HCT116 (cell line): ENCODE results near the gene EMC10. TPM values are rescaled to one million over a fixed set of nuclear protein-coding genes. Genes with fewer than 3 reads are reported as not detected.

Experiments used
- ATAC-seq: fragments of 200-7000 bp; cut with Tn5 transposase; 2 replicates; pipeline ENCODE4 v1.9.1; 2020; ENCODE audit warnings: mild to moderate bottlenecking, moderate library complexity
- BruUV-seq: library from RNA; stranded (reverse); fragments of 400-500 nt; replicated peaks from 2 replicates; lab custom pipeline; 2021; lab: Mats Ljungman, UMichigan
- CTCF ChIA-PET: fragments of 300-600 bp; sonication (Branson Sonifier 250); formaldehyde crosslinking; loops from one replicate; lab custom pipeline; 2021; ENCODE audit warnings: antibody characterized with exemption; lab: Charles Lee
- POLR2A ChIA-PET: fragments of 300-600, 350-600 bp; sonication (Branson Sonifier 250); formaldehyde crosslinking; loops from one replicate; lab custom pipeline; 2021; ENCODE audit warnings: antibody characterized with exemption; lab: Charles Lee
- RAD21 ChIA-PET, 2 experiments: fragments of 300-600 bp; sonication (Branson Sonifier 250); formaldehyde crosslinking; loops; one replicate each; lab custom pipeline; 2023; ENCODE audit warnings: low total read pairs in 2 of 2; ENCODE audit not compliant: uncharacterized antibody in 2 of 2, unreplicated experiment in 2 of 2, low non-redundant PET in 1 of 2; lab: Charles Lee
- DNase-seq: peaks from one replicate; pipeline ENCODE4 v3.0.0-alpha.2; 2010; ENCODE audit warnings: low read depth, low spot score
- H2AFZ ChIP-seq: fragments of 200-600 bp; shearing (Covaris generic), sonication (generic); 2 replicates; pipeline ENCODE4 v1.6.1; 2017; ENCODE audit warnings: low read depth, mixed run types, mixed read lengths, antibody characterized with exemption, low read length; ENCODE audit not compliant: poor library complexity, severe bottlenecking
- H3K27ac ChIP-seq: 2 replicates; pipeline ENCODE4 v1.5.1; 2012; ENCODE audit warnings: low read depth, low read length
- H3K27me3 ChIP-seq: fragments of 200-600 bp; sonication (generic); 2 replicates; pipeline ENCODE4 v1.6.1; 2016; ENCODE audit warnings: mixed run types, low read length, mixed read lengths; ENCODE audit not compliant: insufficient read depth
- H3K36me3 ChIP-seq, 2 experiments: fragments of 200-500 bp in 1 of 2; fragments of 200-600 bp in 1 of 2; sonication (Bioruptor generic) in 1 of 2; sonication (generic) in 1 of 2; 2 replicates each; pipeline versions ENCODE4 v1.5.1 to v1.6.1; 2014 to 2016; ENCODE audit warnings: low read length in 2 of 2, inconsistent platforms in 1 of 2, mixed read lengths in 1 of 2, mixed run types in 1 of 2; ENCODE audit not compliant: insufficient read depth in 2 of 2, control insufficient read depth in 1 of 2
- H3K4me1 ChIP-seq, 2 experiments: fragments of 200-600 bp in 1 of 2; sonication (generic) in 1 of 2; 2 replicates each; pipeline versions ENCODE4 v1.5.1 to v1.6.1; 2012 to 2017; ENCODE audit warnings: low read length in 2 of 2, inconsistent platforms in 1 of 2, mild to moderate bottlenecking in 1 of 2, mixed read lengths in 1 of 2, mixed run types in 1 of 2, moderate library complexity in 1 of 2; ENCODE audit not compliant: insufficient read depth in 2 of 2, control insufficient read depth in 1 of 2
- H3K4me2 ChIP-seq: fragments of 200-600 bp; sonication (generic); 2 replicates; pipeline ENCODE4 v1.6.1; 2017; ENCODE audit warnings: mixed run types, low read length, mixed read lengths
- H3K4me3 ChIP-seq, 2 experiments: fragments of 200-600 bp in 1 of 2; sonication (generic) in 1 of 2; replicated peaks in 1 of 2; 2 replicates each; pipeline ENCODE4 v1.5.1; 2011 to 2016; ENCODE audit warnings: low read length in 2 of 2, control low read depth in 1 of 2, low read depth in 1 of 2, mild to moderate bottlenecking in 1 of 2, mixed read lengths in 1 of 2, mixed run types in 1 of 2
- H3K79me2 ChIP-seq: fragments of 200-600 bp; sonication (generic); 2 replicates; pipeline ENCODE4 v1.6.1; 2017; ENCODE audit warnings: mild to moderate bottlenecking, mixed run types, low read length, moderate library complexity, mixed read lengths; ENCODE audit not compliant: insufficient read depth
- H3K9ac ChIP-seq: fragments of 200-600 bp; sonication (generic); 2 replicates; pipeline ENCODE4 v1.6.1; 2016; ENCODE audit warnings: low read length, mixed read lengths
- H3K9me2 ChIP-seq: fragments of 200-600 bp; sonication (generic), shearing (Covaris generic); 2 replicates; pipeline ENCODE4 v1.6.1; 2017; ENCODE audit warnings: mixed run types, mild to moderate bottlenecking, moderate library complexity; ENCODE audit not compliant: insufficient read depth
- H3K9me3 ChIP-seq, 2 experiments: fragments of 200-500 bp in 1 of 2; fragments of 200-600 bp in 1 of 2; sonication (Bioruptor generic) in 1 of 2; sonication (generic) in 1 of 2; 2 replicates each; pipeline ENCODE4 v1.6.1; 2014 to 2017; ENCODE audit warnings: low read length in 2 of 2, mixed read lengths in 2 of 2, inconsistent platforms in 1 of 2, low read depth in 1 of 2, mild to moderate bottlenecking in 1 of 2, mixed run types in 1 of 2, moderate library complexity in 1 of 2; ENCODE audit not compliant: control insufficient read depth in 1 of 2, insufficient read depth in 1 of 2
- H4K20me1 ChIP-seq: fragments of 200-600 bp; sonication (generic), shearing (Covaris generic); 2 replicates; pipeline ENCODE4 v1.6.1; 2017; ENCODE audit warnings: mixed run types, mild to moderate bottlenecking, moderate library complexity; ENCODE audit not compliant: insufficient read depth
- CBX3 ChIP-seq: IDR thresholded peaks from 2 replicates; pipeline ENCODE4 v1.6.1; 2012; ENCODE audit warnings: low read depth
- ELF1 ChIP-seq: IDR thresholded peaks from 2 replicates; pipeline ENCODE4 v1.6.1; 2012; ENCODE audit warnings: low read depth, borderline replicate concordance
- FOSL1 ChIP-seq: IDR thresholded peaks from 2 replicates; pipeline ENCODE4 v1.6.1; 2012; ENCODE audit warnings: low read depth
- JUND ChIP-seq: IDR thresholded peaks from 2 replicates; pipeline ENCODE4 v1.6.1; 2012
- POLR2A ChIP-seq: IDR thresholded peaks from 2 replicates; pipeline ENCODE4 v1.7.0; 2011; ENCODE audit warnings: borderline replicate concordance; ENCODE audit not compliant: insufficient read depth, insufficient read length; ENCODE audit errors: extremely low read depth
- POLR2AphosphoS5 ChIP-seq: IDR thresholded peaks from 2 replicates; pipeline ENCODE4 v1.6.1; 2011; ENCODE audit warnings: mild to moderate bottlenecking, low read depth, low read length, moderate library complexity
- RAD21 ChIP-seq: IDR thresholded peaks from 2 replicates; pipeline ENCODE4 v1.6.1; 2012; ENCODE audit warnings: low read depth, mild to moderate bottlenecking
- SIN3A ChIP-seq: IDR thresholded peaks from 2 replicates; pipeline ENCODE4 v1.6.1; 2012; ENCODE audit warnings: low read depth
- SRF ChIP-seq: IDR thresholded peaks from 2 replicates; pipeline ENCODE4 v1.6.1; 2012; ENCODE audit warnings: low read depth
- TCF7L2 ChIP-seq: IDR thresholded peaks from 2 replicates; pipeline ENCODE4 v1.7.0; 2011; ENCODE audit warnings: borderline replicate concordance, inconsistent platforms; ENCODE audit not compliant: insufficient read depth, insufficient read length; ENCODE audit errors: extremely low read depth
- ZFX ChIP-seq: fragments of 450-650 bp; IDR thresholded peaks from 2 replicates; pipeline ENCODE4 v1.6.1; 2017
- intact Hi-C: fragments of 100-400 bp; cut with micrococcal nuclease; formaldehyde crosslinking; loops from 2 replicates; pipeline ENCODE4 v1.10.0; 2022
- total RNA-seq: library from RNA; stranded (reverse); gene quantifications from one replicate; pipeline ENCODE4 v1.2.1, GENCODE V29; 2021; ENCODE audit not compliant: unreplicated experiment
- TF ChIP-seq, protein P1 (sequence below): IDR thresholded peaks from 2 replicates; pipeline ENCODE4 v1.6.1; 2012; ENCODE audit warnings: low read depth
- TF ChIP-seq, protein P2 (sequence below): IDR thresholded peaks from 2 replicates; pipeline ENCODE4 v1.6.1; 2012
- TF ChIP-seq, protein P3 (sequence below): IDR thresholded peaks from 2 replicates; pipeline ENCODE4 v1.6.1; 2012

EMC10 gene
- total RNA-seq, 1 experiment from 2014 or later, result 92.4 TPM

DNA sequence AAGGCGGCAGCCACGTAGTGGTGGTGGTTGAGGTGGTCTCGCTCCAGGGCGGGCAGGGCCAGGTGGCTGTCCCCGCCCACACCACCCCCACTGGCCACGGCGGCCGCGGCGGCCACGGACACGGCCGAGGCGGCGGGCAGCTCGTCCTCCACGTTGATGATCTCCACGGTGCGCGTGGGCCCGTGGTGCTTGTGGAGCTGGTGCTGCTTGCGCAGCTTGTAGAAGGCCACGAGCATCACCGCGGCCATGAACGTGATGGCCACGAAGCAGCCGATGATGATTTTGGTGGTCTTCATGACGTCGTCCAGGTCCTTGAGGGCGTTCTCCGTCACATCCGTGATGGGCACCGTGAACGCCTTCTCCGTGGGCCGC, 41.4 kb downstream of the EMC10 start:
- TF ChIP-seq, protein P1, sequence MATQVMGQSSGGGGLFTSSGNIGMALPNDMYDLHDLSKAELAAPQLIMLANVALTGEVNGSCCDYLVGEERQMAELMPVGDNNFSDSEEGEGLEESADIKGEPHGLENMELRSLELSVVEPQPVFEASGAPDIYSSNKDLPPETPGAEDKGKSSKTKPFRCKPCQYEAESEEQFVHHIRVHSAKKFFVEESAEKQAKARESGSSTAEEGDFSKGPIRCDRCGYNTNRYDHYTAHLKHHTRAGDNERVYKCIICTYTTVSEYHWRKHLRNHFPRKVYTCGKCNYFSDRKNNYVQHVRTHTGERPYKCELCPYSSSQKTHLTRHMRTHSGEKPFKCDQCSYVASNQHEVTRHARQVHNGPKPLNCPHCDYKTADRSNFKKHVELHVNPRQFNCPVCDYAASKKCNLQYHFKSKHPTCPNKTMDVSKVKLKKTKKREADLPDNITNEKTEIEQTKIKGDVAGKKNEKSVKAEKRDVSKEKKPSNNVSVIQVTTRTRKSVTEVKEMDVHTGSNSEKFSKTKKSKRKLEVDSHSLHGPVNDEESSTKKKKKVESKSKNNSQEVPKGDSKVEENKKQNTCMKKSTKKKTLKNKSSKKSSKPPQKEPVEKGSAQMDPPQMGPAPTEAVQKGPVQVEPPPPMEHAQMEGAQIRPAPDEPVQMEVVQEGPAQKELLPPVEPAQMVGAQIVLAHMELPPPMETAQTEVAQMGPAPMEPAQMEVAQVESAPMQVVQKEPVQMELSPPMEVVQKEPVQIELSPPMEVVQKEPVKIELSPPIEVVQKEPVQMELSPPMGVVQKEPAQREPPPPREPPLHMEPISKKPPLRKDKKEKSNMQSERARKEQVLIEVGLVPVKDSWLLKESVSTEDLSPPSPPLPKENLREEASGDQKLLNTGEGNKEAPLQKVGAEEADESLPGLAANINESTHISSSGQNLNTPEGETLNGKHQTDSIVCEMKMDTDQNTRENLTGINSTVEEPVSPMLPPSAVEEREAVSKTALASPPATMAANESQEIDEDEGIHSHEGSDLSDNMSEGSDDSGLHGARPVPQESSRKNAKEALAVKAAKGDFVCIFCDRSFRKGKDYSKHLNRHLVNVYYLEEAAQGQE, result no peak
- no peak for TF ChIP-seq RAD21
- TF ChIP-seq TCF7L2, result no peak
- TF ChIP-seq POLR2AphosphoS5, result no peak
- TF ChIP-seq CBX3, result no peak
- no peak for TF ChIP-seq JUND
- no peak for TF ChIP-seq SRF
- TF ChIP-seq, protein P2, sequence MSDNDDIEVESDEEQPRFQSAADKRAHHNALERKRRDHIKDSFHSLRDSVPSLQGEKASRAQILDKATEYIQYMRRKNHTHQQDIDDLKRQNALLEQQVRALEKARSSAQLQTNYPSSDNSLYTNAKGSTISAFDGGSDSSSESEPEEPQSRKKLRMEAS, result no peak
- no peak for TF ChIP-seq SIN3A
- no peak for TF ChIP-seq ELF1
- TF ChIP-seq FOSL1, result no peak
- TF ChIP-seq POLR2A, result no peak
- TF ChIP-seq, protein P3, sequence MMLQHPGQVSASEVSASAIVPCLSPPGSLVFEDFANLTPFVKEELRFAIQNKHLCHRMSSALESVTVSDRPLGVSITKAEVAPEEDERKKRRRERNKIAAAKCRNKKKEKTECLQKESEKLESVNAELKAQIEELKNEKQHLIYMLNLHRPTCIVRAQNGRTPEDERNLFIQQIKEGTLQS, result no peak
- TF ChIP-seq ZFX, result no peak
- POLR2A ChIA-PET, result no interaction called here
- intact Hi-C loops, result no loop called here
- RAD21 ChIA-PET, result no interaction called here
- H3K27ac ChIP-seq, result no peak overlapping the region
- no TSS peak for BruUV-seq
- H3K9me3 ChIP-seq, result no peaks in the 10 kb centered on the region
- no peaks in the 10 kb centered on the region for H3K4me1 ChIP-seq
- no peaks in the 10 kb centered on the region for H3K27me3 ChIP-seq
- H3K4me2 ChIP-seq, result no peak overlapping the region
- H3K9me2 ChIP-seq, result no peaks in the 10 kb centered on the region
- H3K79me2 ChIP-seq, result no peaks in the 10 kb centered on the region
- H3K9ac ChIP-seq, result no peak overlapping the region
- CTCF ChIA-PET, result no interaction called here
- H2AFZ ChIP-seq, result no peak overlapping the region
- no peak overlapping the region for H3K4me3 ChIP-seq
- ATAC-seq, result no peak
- H3K36me3 ChIP-seq, result no peaks in the 10 kb centered on the region
- no peaks in the 10 kb centered on the region for H4K20me1 ChIP-seq
- DNase-seq, result no peak
